Measurements from ENCODE around the gene ANK3. TPM values are rescaled to one million over a fixed set of nuclear protein-coding genes. Genes with fewer than 3 reads are reported as not detected.

The ANK3 gene
- total and polyA plus RNA-seq, 3 donors from 2014 or later = 23.5 to 39.9 (median 38.6) TPM

- no peaks in the 10 kb centered on the region for H3K4me1 ChIP-seq
- intact Hi-C loops (cut with DNase I; ENCODE audit: low total_unique reads) = no loop called here
- H3K27ac ChIP-seq = no peak overlapping the region
- no peak overlapping the region for H3K4me3 ChIP-seq
- H3K36me3 ChIP-seq (ENCODE audit: low read depth, missing control alignments) = no peaks in the 10 kb centered on the region
- no peaks in the 10 kb centered on the region for H3K9me3 ChIP-seq
- no peak for TF ChIP-seq CTCF (IDR thresholded peaks at IDR 0.05)
- TF ChIP-seq POLR2A (IDR thresholded peaks at IDR 0.05) = no peak
- 89 to 96% methylated on average over 1 of the region's 1 CpG for WGBS, 2 donors
- DNase-seq = no peak
- H3K27me3 ChIP-seq = no peaks in the 10 kb centered on the region
Observed at GRCh38 chr10:60025279-60025678, 364.4 kb downstream of the ANK3 start.

GRCh38 chr10:60024506-60024905 lies 365.2 kb downstream of the ANK3 start:
- no peak for DNase-seq
- no peak overlapping the region for H3K27ac ChIP-seq
- 83 to 91% methylated on average over 4 of the region's 4 CpGs for WGBS, 2 donors
- H3K4me1 ChIP-seq = no peaks in the 10 kb centered on the region
- no peak overlapping the region for H3K4me3 ChIP-seq
- TF ChIP-seq POLR2A (IDR thresholded peaks at IDR 0.05) = no peak
- TF ChIP-seq CTCF (IDR thresholded peaks at IDR 0.05) = no peak
- H3K9me3 ChIP-seq = no peaks in the 10 kb centered on the region
- intact Hi-C loops (cut with DNase I; ENCODE audit: low total_unique reads) = no loop called here
- no peaks in the 10 kb centered on the region for H3K36me3 ChIP-seq (ENCODE audit: low read depth, missing control alignments)
- no peaks in the 10 kb centered on the region for H3K27me3 ChIP-seq

- 58 to 60% methylated on average over 2 of the region's 2 CpGs for WGBS, 2 donors
- no peaks in the 10 kb centered on the region for H3K9me3 ChIP-seq
- H3K27me3 ChIP-seq = no peaks in the 10 kb centered on the region
- no peak overlapping the region for H3K27ac ChIP-seq
- H3K4me1 ChIP-seq = no peaks in the 10 kb centered on the region
- no peak overlapping the region for H3K4me3 ChIP-seq
- DNase-seq = no peak
- intact Hi-C loops (cut with DNase I; ENCODE audit: low total_unique reads) = no loop called here
- TF ChIP-seq CTCF (IDR thresholded peaks at IDR 0.05) = no peak
- no peak for TF ChIP-seq POLR2A (IDR thresholded peaks at IDR 0.05)
- H3K36me3 ChIP-seq (ENCODE audit: low read depth, missing control alignments) = no peaks in the 10 kb centered on the region
Observed at GRCh38 chr10:60023155-60023877, 366.4 kb downstream of the ANK3 start.

- no peak for DNase-seq
- Histone ChIP-seq H3K36me3 (ENCODE audit: low read depth, missing control alignments) (no peaks in the 10 kb centered on the region), H3K9me3 (no peaks in the 10 kb centered on the region), H3K4me3 (no peak overlapping the region), H3K27me3 (no peaks in the 10 kb centered on the region), H3K4me1 (no peaks in the 10 kb centered on the region), H3K27ac (no peak overlapping the region)
- no peak for TF ChIP-seq POLR2A (IDR thresholded peaks at IDR 0.05)
- no peak for TF ChIP-seq CTCF (IDR thresholded peaks at IDR 0.05)
- 92 to 93% methylated on average over 2 of the region's 2 CpGs for WGBS, 2 donors
- intact Hi-C loops (cut with DNase I; ENCODE audit: low total_unique reads) = no loop called here
Observed at GRCh38 chr10:60021361-60021760, 368.3 kb downstream of the ANK3 start.

- WGBS, 2 donors = 90 to 93% methylated on average over 3 of the region's 3 CpGs
- Histone ChIP-seq H3K36me3 (ENCODE audit: low read depth, missing control alignments) (no peaks in the 10 kb centered on the region), H3K27me3 (no peaks in the 10 kb centered on the region), H3K27ac (no peak overlapping the region), H3K4me1 (no peaks in the 10 kb centered on the region), H3K4me3 (no peak overlapping the region), H3K9me3 (no peaks in the 10 kb centered on the region)
- TF ChIP-seq CTCF (IDR thresholded peaks at IDR 0.05) = no peak
- TF ChIP-seq POLR2A (IDR thresholded peaks at IDR 0.05) = no peak
- intact Hi-C loops (cut with DNase I; ENCODE audit: low total_unique reads) = no loop called here
- no peak for DNase-seq
Observed at GRCh38 chr10:60016794-60017193, 372.9 kb downstream of the ANK3 start.

Data from testis (tissue), 3 donors.